ENCODE data around the gene CDH13.

- TF ChIP-seq PHF8 (conservative IDR thresholded peaks at IDR 0.05; ENCODE audit: low read depth, low read length) (no peak), NRF1 (IDR thresholded peaks at IDR 0.05; ENCODE audit: low read depth, low read length) (no peak), SP2 (IDR thresholded peaks at IDR 0.05; ENCODE audit: low read length) (no peak), YY1 (IDR thresholded peaks at IDR 0.05; ENCODE audit: low read depth, low read length) (no peak), POLR2A (IDR thresholded peaks at IDR 0.05; ENCODE audit: control extremely low read depth in 1 of 2, low read depth in 2 of 2, low read length in 2 of 2) (no peak), POLR2AphosphoS5 (IDR thresholded peaks at IDR 0.05; ENCODE audit: low read depth, low read length) (no peak), CTCF (IDR thresholded peaks at IDR 0.05; ENCODE audit: control extremely low read depth in 1 of 3, insufficient read depth in 1 of 3, low read depth in 1 of 3, low read length in 3 of 3) (no peak), RBBP5 (IDR thresholded peaks at IDR 0.05; ENCODE audit: borderline replicate concordance, low read depth, low read length) (no peak)
Measured at GRCh38 chr16:83083361-83083760, 456.6 kb downstream of the CDH13 start.
